HG03159 (cell line): ENCODE measurements around the gene SF3B4.
"Not testable (repeated sequence)": the region's sequence is repeated elsewhere in the genome, so short reads cannot be mapped to it uniquely, and the experiment has no call there.

Experiments
- ATAC-seq: cut with Tn5 transposase; IDR thresholded peaks from one replicate; pipeline ENCODE4 v1.9.1; 2021; ENCODE audit warnings: mild to moderate bottlenecking, moderate library complexity; ENCODE audit not compliant: unreplicated experiment

Gene SF3B4, protein sequence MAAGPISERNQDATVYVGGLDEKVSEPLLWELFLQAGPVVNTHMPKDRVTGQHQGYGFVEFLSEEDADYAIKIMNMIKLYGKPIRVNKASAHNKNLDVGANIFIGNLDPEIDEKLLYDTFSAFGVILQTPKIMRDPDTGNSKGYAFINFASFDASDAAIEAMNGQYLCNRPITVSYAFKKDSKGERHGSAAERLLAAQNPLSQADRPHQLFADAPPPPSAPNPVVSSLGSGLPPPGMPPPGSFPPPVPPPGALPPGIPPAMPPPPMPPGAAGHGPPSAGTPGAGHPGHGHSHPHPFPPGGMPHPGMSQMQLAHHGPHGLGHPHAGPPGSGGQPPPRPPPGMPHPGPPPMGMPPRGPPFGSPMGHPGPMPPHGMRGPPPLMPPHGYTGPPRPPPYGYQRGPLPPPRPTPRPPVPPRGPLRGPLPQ

GRCh38 chr1:149927563-149928400 lies at the start of gene SF3B4:
TSS of gene SF3B4 (minus strand) at chr1:149927803. CDS start at chr1:149927759, 44 bp downstream.
- ATAC-seq = peak; percentile 90

DNA sequence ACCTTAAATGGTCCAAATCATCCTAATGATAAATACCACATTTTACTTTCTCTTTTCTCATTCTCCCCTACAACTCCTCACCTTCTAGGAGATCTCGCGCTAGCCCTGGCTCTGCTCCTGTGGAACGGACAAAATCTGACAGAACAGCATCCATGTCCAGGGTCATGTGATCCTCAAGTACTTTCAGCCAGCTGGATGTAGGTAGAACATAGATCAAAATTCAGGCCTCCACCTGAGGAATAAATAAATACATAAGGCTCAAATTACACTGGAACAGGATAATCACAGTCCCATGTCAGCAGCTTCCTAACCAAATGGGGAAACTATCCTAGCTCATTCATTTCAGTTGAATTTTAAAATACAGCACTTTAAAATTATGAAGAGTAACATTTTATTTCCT lies 49.7 kb upstream of the SF3B4 start:
- no peak for ATAC-seq

GRCh38 chr1:149972547-149972946 lies 44.9 kb upstream of the SF3B4 start:
- no peak for ATAC-seq

DNA sequence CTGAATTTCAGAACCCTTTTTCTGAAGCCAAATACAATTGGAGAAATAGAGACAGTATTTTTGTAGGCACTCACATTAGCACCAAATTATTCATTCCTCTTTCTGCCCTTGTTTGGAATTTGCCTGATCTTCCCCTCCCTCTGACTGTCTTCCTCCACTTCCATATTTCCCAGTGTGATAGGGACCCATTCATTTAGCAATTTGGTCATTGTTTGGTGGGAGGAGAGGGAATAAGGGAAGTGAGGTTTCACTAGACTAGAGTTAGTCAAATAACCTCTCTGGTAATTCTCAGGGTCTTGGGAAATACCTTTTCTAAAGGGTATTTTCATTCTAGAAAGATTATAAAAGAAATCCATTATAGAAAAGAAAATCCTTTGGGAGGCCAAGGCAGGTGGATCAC lies 40.0 kb upstream of the SF3B4 start:
- no peak for ATAC-seq

GRCh38 chr1:149967041-149967440 lies 39.4 kb upstream of the SF3B4 start:
- no peak for ATAC-seq

GRCh38 chr1:149966405-149966804 lies 38.8 kb upstream of the SF3B4 start:
- no peak for ATAC-seq

DNA sequence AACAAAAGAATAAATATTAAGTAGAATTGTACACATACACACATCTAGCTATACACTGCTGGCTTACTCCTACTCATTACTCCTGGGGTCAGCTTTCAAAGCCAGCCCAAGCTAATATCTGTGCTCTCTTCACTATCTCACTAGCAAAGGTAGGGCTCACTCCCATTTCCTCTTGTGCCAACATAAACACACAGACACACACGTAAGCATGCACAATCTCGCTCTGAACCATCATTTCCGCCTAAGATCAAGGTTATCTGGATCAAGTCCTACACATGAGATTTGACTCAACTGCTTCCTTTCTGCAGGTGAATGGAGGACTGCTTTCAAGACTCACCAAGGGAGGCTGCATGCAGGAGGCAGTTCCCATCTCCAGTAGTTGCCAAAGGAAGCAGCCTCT lies 37.8 kb upstream of the SF3B4 start:
- no peak for ATAC-seq

DNA sequence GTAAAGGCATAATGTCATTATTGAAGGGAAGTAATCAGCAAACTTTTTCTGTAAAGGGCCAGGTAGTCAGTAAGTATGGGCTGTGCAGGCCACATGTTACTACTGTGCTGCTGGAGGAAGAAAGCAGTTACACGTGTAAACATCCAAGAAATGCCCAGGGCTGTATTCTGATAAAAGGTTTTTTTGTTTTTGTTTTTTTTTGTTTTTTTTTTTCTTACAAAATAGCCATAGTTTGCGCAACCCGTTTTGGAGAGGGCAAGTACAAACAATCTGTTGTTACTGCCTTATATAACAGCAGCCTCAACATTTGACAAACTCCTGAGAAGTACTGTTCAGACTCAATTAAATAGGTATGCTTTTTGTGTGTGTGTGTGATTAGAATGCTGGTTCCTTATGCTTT lies 35.8 kb upstream of the SF3B4 start:
- ATAC-seq = no peak

DNA sequence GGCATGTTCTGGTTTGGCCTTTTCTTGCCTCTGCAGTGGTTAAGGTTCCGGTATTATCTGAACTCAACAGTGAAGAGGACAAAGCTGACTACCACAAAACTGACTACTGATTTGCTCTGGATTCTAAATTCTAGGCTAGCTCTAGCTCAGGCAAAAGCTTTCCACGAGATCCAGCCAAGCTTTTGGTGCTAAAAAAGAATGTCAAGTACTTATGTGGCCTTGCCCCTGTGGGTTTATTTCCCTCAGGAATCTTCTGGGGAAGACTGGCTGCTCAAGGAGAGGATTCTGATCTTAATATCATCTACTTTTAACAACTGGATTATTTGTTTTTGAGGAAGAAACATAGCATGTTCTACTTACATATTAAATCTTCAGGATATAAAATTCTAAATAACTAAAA lies 35.1 kb upstream of the SF3B4 start:
- ATAC-seq = no peak

DNA sequence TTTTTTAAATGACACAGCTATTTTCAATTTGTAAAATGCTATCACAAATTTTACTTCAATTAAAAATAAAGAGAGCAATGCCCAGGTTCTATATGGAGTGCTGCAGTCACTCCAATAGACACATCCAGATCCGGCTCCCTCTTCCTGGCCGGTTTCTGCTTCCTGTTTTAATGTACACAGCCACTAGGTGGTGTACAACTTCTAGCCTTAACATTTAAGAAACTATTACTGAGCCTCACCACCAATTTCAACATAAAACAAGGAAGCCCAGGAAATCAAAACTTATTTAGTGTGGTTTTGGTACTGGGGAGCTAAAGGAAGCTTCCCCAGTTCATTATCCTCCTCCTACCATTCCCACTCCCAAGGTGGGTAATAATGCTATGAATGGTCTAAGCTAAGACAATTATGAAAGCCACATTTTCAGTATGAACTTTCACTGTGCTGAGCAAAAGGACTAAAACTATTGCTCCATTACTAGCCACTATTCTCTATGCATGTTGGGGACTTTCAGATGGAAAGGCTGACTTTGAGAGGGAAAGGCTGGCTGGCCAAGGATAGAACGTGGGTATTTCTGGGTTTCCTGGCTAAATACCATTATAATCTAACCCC lies 34.5 kb upstream of the SF3B4 start:
- ATAC-seq = no peak

DNA sequence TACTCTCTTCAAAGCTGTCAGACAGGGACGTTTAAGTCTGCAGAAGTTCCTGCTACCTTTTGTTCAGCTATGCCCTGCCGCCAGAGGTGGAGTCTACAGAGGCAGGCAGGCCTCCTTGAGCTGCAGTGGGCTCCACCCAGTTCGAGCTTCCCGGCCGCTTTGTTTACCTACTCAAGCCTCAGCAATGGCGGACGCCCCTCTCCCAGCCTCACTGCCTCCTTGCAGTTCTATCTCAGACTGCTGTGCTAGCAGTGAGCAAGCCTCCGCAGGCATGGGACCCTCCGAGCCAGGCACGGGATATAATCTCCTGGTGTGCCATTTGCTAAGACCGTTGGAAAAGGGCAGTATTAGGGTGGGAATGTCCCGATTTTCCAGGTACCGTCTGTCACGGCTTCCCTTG lies 29.9 kb upstream of the SF3B4 start:
- not testable (repeated sequence) for ATAC-seq

DNA sequence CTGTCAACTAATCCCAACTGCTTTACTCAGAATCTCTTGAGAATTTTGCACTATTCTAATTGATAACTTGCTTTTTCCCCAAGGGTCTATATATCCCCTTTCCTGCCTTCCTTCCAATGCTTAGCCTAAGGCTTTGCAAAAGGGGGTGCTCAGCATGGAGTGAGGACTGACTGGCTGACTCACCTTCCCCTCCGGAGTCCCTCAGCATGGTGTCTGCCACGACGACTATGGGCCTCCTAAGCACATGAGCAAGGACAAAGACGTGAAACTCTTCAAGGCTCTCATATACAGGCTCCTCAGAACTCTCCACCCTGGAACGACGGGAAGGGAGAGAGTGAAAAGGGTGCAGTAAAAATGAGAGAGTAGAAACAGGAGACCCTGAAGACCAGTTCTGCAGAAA lies 22.3 kb upstream of the SF3B4 start:
- no peak for ATAC-seq

- ATAC-seq = no peak
These were observed 17.6 kb upstream of the SF3B4 start for GRCh38 chr1:149945206-149945605.

GRCh38 chr1:149942885-149943284 lies 15.3 kb upstream of the SF3B4 start:
- ATAC-seq = no peak

GRCh38 chr1:149942207-149942606 lies 14.6 kb upstream of the SF3B4 start:
- ATAC-seq = no peak

DNA sequence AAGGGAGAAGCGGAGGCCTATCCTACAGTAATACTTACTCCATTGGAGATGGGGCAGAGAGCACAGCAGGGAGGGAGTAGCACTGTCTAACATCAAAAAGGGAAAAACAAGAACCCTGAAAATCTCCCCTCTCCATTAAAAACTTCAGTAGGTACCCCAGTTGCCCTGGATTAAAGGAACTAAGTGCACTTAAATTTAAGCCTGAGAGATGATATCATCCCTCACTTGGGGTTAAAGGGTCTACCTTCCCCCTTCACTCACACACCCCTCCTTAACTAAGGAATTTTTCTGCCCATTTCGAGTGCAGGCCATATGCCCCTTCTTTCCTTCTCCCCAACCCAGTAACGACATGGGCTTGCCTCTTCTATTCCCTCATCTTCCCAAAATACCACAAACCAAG lies 12.8 kb upstream of the SF3B4 start:
- no peak for ATAC-seq

DNA sequence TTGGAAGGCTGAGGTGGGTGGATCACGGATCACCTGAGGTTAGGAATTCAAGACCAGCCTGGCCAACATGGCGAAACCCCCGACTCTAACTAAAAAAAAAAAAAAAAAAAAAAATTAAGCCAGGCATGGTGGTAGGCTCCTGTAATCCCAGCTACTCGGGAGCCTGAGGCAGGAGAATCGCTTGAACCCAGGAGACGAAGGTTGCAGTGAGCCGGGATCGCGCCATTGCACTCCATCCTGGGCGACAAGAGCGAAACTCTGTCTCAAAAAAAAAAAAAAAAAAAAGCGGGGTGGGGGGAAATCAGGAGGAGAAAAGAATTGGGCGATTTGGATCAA lies 11.0 kb upstream of the SF3B4 start:
- ATAC-seq = not testable (repeated sequence)

DNA sequence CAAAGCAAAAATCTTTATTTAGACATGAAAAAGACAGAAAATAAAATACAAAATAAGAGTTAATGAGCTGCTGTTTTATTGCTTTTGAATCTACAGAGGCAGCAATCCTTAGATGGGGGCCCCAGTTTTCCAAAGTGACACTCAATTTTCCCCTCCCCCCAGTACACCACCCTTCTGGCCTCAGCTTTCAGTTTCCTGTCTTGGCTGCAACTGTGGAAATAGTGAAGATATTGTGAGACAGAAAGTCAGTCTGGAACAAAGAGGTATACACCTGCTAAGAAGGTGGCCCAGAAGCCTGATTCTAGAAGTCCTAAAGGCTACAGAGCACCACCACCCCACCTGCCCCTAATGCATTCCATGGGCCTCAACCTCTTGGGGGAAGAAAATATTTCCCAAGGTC lies 10.2 kb upstream of the SF3B4 start:
- ATAC-seq = no peak

DNA sequence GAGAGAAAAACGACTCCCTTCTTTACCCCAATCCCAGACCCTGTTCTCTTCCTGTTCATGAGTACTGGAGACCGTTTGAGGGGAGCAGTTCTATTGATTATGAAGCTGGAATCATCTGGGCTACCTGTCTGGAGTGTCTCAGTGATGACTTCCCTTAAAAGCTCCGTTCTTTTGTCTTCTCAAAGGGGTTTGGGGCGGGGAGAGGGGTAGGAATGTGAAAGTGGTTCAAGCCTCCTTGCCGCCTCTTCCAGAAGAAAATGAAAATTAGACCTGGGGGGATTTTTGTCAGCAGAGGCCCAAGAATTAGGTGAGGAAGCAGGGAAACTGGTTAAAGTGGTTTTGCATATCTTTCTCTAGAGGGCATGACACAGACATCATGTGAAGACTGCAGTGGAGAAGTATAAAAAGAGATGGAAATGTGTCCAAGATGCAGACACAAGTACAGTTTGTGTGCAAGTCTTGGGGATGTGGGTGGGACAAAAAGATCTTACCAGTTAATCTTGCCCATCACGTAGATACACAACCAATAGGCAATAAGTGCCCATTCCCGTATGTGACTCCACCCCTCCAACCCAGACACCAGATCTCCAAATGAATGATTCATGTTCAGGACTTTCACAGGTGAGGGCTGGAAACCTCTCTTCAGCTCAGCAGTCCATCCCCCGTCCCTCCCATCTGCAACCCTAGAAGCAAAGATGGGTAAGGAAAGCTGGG lies 9.5 kb upstream of the SF3B4 start:
- no peak for ATAC-seq

- ATAC-seq = no peak
These were observed 8.8 kb upstream of the SF3B4 start, which contains the start of gene MTMR11 for GRCh38 chr1:149936170-149936991. TSS of gene MTMR11 (minus strand) at chr1:149936879. CDS start at chr1:149936647, 232 bp downstream.
